NCI-H510A treated with DMSO at 0.1 percent for 48 hours (cell line): Measurements from ENCODE around the gene GNS.
"Not testable (repeated sequence)": the region's sequence is repeated elsewhere in the genome, so short reads cannot be mapped to it uniquely, and the experiment has no call there.

ENCODE experiments used
- DNase-seq: peaks from one replicate; lab custom pipeline; 2025; lab: John Stamatoyannopoulos, UW

The GNS gene

DNA sequence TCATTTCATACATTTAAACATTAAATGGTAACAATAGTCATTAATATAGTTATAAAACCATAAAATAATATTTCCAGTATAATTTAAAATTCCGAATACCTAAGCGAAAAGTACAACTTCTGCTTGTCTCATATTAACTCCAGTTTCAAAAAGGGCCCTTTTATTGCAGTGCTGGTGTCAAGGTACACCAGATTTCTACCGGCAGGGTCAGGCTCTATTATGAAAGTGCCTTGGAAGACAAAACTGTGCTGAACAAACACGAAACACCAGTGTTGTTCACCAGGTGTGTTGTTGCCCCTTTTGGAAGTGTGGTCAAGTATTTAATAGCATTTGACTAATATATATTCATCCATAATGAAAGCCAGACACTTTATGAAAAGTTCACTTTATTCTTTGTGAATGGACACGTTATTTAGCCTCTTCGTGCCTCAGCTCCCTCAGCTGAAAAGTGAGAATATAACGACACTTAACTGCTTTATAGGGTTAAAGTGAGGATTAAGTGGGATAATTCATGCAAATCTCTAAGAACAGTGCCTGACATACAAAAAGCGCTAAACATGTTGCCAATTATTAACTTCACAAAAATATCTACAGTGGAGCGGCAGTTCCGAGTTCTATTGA lies 20.3 kb upstream of the GNS start:
- DNase-seq, result peak; percentile 42

DNA sequence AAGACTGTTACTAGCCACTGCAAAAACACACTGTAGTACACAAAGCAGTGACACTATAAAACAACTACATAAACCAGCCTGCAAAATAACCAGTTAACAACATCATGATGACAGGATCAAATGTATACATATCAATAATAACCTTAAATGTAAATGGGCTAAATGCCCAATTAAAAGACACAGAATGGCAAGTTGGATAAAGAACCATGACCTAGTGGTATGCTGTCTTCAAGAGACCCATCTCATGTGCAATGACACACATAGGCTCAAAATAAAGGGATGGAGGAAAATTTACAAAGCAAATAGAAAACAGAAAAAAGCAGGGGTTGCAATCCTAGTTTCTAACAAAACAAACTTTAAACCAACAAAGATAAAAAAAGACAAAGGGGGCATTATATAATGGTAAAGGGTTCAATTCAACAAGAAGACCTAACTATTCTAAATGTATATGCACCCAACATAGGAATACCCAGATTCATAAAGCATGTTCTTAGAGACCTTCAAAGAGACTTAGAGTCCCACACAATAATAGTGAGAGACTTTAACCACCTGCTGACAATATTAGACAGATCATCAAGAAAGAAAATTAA lies 16.0 kb upstream of the GNS start:
- DNase-seq, result not testable (repeated sequence)

DNA sequence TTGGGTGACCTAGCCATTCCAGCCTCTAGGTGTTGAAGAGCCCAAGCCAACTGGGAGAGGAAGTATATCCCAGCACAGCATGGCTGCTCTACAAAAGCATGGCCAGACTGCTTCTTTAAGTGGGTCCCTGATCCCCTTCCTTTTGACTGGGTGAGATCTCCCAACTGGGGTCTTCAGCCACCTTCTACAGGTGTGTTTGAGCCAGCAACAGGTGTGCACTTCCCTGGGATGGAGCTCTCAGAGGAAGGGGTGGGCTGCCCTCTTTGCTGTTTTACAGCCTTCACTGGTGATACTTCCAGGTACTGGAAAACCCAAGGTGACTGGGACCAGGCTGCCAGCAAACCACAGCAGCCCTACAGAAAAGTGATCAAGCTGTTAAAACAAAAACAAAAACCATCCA lies 14.2 kb upstream of the GNS start:
- DNase-seq, result no peak

DNA sequence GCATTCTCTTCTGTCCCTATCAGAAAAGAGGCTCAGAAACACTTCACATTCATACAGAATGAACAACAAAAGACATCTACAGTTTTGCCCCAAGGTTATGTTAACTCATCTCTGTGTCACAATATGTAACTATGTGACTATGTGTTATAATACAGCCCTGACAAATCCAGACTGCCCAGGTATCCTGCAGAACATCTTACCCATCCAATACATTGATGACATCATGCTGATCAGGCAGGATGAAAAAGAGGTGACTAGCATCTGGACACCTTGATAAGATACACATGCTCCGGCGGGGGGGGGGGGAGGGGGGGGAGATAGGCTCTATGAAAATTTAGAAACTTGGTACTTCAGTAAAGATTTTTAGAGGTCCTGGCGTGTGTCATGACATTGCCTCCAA lies 8.3 kb upstream of the GNS start:
- DNase-seq, result no peak

DNA sequence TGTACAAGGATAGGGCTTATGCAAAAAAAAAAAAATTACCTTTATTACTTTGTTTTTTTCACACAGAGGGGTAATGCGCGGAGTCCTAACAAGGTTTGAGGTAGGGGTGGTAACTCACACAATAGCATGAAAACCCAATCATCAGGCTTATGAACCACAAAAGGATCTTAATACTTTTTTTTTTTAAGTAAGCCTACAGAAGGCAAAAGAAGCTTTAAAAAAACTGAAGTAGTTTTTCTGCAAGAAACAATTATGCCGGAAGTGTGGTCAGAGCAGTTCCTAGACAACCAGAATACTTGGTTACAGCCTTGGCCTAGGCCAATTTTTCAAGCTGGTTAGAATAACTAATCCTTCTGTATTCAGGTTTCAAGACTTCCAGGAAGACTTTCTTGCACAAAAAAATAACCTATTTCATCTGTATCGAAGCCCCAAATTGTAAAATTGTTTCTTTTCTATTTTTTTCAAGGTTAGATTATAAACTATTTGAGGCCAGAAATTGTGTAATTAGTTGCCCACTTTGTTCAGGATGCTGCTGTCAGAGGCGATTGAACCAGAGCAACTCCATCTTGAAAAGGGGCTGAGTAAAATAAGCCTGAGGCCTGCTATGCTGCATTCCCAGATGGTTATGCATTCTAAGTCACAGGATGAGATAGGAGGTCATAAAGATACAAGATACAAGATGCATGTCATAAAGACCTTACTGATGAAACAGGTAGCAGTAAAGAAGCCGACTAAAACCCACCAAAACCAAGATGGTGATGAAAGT lies 1.8 kb upstream of the GNS start:
- DNase-seq, result no peak

DNA sequence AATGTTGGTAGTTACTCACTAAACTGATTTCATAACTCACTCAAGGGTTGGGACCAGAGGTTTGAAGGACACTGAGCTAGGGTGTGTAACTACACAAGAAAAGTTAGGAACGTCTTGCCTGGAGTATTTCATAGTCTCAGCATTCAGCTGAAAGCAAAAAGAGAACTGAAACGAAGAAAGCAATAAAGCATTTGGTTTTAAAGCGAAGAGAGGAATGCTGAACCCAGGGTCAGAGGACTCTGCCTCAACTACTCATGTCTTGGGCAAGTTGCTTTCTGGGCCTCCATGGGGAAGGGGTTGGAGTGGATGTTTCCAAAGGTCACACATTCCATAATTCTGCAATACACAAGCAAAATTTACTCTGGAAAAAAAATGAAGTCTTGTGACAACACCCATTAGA lies 1.4 kb downstream of the GNS start:
- DNase-seq, result no peak

DNA sequence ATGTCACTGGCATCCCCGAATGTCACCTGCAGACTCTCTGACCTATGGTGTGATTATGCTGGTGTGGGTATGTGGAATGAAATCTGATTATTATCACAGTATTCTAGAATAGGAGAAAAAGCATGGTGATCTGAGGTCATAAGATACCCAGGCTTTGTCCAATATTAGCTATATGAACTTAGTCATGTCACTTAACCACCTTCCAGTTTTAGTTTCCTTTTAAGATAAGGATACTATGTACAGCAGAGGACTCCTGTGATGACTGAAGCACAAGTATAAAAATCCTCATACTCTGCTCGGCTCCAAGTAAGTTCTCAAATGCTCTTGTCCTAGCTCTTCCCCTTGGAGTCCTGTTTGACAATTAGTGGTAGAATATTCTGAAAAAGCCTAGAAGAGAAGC lies 2.8 kb downstream of the GNS start:
- DNase-seq, result no peak

DNA sequence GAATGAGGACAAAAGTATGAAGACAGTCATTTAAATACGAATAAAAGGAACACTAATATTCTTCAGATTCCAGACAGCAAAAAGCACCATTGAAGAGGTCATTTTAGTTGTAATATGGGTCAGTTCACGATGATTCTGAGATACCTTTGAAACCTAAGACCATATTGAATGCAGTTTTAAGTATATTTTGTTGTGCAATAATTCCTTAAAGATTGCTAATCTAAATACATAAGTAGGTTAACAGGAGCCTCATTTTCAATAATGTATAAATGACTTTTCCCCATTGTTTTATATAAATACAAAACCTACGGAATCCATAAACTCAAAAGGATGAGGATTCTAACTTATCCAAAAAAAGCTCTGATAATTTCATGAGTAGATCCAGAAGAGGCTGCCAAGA lies 5.8 kb downstream of the GNS start:
- DNase-seq, result no peak

DNA sequence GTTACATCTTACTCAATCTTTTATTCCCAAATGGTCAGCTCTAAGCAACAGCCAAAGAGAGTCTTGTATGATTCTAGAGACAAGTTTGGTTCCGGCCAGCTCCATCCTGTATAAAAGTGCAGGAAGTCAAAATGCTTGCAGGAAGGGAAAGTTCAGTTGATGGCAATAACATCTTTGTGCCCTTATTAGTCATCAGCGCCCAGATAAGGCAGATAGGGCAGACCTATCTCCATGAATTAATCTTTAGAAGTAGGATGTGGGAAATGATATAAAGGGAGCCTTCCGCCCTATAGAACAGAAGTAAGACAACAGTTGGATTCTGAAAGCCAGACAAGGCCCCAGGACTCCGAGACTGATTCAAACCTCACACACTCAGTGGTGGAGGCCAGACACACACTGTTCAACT lies 6.4 kb downstream of the GNS start:
- DNase-seq, result no peak

DNA sequence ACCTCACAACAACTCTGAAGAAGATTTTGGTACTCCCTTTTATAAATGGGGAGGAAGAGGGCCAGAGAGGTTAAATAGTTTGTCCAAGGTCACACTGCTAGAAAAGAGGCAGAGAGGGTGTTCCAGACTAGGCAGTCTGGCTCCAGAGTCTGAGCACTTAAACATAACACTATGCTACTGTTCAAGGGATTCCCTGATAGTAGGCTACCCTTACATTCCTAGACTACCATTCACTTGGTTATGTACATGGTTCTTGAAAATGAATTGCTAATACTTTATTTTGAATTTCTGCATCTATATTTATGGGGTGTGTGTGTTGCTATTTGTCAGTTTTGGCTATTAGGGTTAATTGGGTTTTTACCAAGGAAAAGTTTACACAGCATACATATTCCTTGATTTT lies 7.2 kb downstream of the GNS start:
- no peak for DNase-seq

DNA sequence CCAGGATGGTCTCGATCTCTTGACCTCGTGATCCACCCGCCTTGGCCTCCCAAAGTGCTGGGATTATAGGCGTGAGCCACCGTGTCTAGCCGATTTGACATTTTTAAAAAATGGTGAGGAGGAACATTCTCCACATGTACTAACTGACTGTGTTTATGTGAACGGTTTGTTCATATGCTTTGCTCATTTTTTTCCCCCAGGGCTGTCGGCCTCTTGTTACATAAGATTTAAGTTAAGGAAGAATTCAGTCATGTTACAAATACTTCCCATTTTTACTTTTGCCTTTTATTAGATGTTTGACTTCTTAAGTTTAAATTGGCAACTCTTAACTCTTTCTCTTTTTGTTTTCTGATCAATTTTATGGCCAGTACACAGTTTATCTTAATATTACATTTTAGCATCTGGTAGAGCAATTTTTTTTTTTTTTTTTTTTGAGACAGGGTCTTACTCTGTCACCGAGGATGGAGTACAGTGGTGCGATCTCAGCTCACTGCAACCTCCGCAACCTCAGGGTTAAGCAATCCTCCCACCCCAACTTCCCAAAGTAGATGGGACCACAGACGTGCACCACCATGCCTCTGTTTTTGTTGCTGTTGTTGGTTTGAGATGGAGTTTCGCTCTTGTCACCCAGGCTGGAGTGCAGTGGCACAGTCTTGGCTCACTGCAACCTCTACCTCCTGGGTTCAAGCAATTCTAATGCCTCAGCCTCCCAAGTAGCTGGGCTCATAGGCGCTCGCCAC lies 9.6 kb downstream of the GNS start:
- DNase-seq, result no peak

DNA sequence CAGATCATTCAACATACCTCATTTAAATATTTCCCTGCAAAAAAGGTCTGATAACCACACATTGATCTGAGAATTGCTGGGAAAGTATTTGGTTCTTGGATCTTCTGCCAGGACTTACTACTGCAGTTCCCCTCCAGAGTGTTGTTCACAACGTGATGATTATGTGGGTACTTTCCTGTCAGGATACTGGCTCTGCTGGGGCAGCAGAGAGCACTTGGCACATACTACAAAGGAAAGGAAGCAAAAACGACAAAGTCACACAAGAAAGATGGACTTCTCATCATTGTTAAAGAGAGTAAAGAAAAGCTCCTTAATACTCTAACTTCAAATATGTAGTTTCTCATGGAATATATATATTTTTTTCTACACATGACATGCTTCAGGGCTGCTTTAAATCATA lies 11.5 kb downstream of the GNS start:
- no peak for DNase-seq

DNA sequence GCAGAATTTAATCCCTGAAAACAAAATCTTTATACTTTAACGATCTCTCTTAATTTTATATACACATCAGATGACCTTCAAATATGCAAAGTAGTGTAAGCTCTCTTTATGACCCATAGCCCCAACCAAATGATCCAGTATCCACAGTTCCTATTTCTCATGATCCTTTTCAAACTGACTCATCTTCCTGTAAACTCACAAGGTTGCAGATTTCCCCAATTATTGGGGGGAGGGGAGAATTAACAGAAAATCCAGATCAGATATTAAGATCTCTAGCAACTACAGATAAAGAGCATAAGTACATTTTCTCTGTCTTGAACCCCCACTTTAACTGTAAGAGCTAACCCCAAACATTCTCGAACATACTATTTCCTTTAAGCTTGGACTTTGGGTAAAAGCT lies 12.5 kb downstream of the GNS start:
- no peak for DNase-seq

DNA sequence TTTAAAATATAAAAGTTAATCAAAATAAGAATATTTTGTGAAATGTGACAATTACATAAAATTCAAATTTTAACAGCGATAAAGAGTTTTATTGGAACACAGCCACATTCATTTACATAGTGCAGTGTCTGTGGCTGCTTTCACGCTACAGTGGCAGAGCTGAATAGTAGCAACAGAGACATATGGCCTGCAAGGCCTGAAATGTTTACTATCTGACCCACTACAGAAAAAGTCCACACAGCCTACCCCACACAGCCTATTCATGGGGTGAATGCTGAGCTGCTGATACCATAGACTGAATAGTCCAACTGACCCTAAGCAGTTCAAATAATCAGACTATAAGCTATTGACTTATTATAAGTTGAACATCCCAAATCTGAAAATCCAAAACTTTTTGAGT lies 13.2 kb downstream of the GNS start:
- no peak for DNase-seq

DNA sequence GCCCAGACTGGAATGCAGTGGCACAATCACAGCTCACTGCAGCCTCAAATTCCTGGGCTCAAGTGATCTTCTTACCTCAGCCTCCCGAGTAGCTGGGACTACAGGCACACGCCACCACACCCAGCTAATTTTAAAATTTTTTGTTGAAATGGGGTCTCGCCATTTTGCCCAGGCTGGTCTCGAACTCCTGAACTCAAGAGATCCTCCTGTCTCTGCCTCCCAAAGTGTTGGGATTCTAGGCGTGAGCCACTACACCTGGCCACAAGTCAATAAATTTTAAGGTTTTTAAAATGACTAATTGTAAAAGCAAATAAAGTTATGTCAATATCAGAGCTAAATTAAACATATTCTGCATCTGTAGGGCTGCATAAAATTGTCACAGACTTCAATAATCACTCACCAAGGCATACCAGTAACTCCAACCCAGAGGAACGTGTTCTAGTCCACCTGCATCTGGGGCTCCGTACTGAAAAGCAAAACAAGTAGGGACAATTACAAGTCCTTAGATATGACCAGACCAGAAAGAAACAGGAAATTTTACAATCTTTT lies 13.9 kb downstream of the GNS start:
- DNase-seq, result no peak

DNA sequence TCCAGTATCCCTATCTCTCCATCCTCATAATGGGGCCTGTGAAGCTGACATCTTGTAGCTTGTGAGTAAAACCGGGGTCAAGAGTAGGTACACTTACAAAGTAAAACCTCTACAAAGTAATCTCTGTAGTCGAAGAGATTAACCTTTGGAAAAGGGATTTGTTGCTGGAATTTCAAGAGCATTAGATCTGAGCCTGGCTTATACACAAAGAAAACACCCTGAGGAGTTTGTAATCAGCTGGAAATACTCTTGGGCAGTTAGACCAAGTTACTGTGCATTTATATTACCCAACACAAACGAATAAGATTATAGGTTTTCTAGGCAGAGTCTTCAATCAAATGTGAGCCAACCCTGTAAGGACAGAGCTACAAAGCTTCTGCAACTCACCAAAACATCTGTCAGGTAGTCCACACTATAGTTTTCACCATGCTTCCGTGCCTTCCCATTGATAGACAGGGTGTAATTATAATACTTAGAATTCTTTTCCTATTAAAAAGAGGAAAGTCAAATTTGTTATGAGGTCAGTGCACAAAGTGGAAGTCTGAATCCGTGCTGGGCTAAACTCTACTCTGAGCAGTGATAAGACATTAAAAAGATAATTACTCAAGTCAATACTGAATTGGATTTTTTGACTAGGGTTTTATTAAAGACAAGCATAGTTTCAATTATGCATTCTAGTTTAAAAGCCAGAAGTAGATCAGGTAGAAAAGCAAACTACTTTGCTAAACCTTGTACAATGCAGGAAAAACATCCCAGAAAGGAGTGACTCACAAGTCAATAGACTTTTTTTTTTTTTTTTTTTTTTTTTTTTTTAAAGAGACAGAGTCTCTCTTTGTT lies 14.6 kb downstream of the GNS start:
- no peak for DNase-seq

DNA sequence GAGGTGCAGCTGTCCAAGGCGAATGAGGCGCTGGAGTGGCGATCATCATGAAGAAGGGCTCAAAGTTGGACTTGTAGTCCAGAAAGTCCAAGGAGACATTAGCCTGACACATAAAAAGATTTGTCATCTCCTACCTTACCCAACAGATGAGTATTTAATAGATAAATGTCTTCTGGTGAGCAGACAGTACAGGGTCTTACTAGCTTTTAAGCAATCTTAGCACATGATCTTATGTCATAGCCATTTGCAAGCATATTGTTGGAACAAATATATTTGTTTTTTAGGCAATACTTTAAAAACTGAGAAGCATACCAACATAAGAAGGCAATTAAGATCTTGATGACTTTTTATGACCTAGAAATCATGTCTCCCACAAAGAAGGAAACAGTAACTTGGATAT lies 16.0 kb downstream of the GNS start:
- no peak for DNase-seq

DNA sequence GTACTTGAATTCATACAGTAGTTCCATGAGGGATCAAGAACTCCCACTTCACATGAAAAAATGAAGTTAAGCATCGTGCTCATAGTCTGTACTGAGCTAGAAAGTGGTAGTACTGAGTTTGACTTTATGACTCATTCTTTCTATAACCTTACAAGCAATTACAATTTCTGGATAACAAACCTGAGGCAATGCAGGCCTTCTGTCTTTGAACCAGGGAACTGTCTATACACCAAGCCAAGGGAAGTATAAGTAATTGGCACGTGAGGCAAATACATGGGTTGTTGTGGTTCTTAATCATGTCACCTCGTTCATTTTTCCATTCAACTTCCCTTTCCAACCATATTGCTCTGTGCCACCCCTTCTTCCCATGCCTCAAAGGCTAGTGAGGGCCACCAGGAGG lies 16.8 kb downstream of the GNS start:
- DNase-seq, result no peak

DNA sequence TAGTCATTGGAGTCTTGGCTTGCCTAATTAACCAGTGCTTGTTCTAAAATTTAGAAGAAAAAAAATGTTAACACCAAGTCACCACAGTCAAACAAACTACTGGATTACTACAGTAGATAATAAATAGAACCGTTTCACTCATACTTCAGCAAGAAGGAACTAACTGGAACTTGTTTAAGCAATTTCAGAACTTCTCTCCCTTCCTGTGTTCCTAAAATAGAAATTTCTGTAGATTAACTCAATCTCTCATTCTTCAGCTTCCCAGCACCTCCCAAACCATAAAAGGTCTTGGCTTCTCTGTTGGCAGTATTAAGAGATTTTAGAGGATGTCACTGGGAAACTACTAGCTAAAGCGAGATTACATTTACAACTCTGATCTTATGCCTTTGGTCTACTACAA lies 18.6 kb downstream of the GNS start:
- DNase-seq, result no peak

DNA sequence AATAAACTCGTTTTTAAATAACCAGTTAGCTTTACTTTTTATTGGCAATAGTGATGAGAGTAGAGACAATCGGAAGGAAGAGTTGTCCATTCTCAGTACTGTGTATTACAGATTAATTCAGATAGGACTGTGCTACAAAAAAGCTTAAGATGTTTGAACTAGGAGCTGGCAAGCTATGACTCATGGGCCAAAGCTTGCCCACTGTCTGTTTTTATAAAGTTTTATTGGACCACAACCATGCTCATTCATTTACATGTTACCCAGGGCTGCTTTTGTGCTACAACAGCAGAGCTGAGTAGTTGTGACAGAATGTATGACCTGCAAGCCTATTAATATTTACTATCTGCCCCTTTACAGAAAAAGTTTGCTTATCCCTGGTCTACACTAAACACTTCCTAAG lies 19.4 kb downstream of the GNS start:
- no peak for DNase-seq

DNA sequence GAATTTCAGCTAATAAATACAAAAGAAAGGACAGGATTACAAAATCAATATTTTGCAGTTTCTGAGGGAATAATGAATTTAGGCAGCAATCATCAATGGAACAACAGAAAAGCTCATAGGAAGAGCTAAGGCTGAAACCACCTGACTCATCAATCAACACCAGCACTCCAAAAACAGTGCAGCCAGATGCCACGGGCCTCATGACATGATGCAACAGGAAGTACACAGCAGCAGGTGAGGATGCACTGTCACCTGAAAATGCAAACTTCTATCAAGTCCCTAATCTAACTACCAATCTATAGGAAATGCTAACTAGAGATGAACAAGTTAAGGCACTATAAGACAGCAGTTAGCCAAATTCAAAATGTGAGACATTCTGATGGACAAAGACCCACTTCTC lies 21.7 kb downstream of the GNS start:
- peak; percentile 70 for DNase-seq

DNA sequence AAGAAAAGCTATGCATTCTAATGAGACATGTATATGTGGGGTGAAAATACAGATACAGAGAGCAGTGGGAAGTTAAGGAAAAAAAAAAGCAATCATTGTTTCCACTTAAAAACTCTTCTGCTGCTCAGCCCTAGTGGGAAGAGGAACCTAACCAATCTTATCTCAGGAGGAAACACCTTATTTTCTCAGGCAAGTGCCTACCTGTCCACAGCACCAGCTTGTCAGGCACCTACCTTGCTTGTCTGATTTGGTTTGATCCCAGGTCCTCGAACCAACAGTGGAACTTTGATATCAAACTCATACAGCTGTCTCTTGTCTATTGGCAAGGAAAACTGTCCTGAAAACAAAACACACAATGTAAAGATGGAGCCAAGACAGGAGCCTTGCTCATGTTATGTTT lies 22.4 kb downstream of the GNS start:
- no peak for DNase-seq
